Ishikawa (cell line): ENCODE measurements around the gene GPR148.

ENCODE experiments used
- CEBPB ChIP-seq: IDR thresholded peaks from 2 replicates; pipeline ENCODE4 v1.6.1; 2012
- CREB1 ChIP-seq: IDR thresholded peaks from 2 replicates; pipeline ENCODE4 v1.6.1; 2012; ENCODE audit warnings: low read depth
- EGR1 ChIP-seq: IDR thresholded peaks from 2 replicates; pipeline ENCODE4 v1.6.1; 2012
- EP300 ChIP-seq: IDR thresholded peaks from 2 replicates; pipeline ENCODE4 v1.6.1; 2012; ENCODE audit warnings: borderline replicate concordance
- FOXM1 ChIP-seq: IDR thresholded peaks from 2 replicates; pipeline ENCODE4 v1.6.1; 2012; ENCODE audit warnings: low read depth, borderline replicate concordance
- MAX ChIP-seq: IDR thresholded peaks from 2 replicates; pipeline ENCODE4 v1.6.1; 2012
- NFIC ChIP-seq: IDR thresholded peaks from 2 replicates; pipeline ENCODE4 v1.6.1; 2012
- RAD21 ChIP-seq: IDR thresholded peaks from 2 replicates; pipeline ENCODE4 v1.6.1; 2012; ENCODE audit warnings: low read depth
- REST ChIP-seq: IDR thresholded peaks from 2 replicates; pipeline ENCODE4 v1.6.1; 2012; ENCODE audit warnings: low read depth, mild to moderate bottlenecking
- TAF1 ChIP-seq: IDR thresholded peaks from 2 replicates; pipeline ENCODE4 v1.6.1; 2012; ENCODE audit warnings: low read depth, mild to moderate bottlenecking
- TCF12 ChIP-seq: IDR thresholded peaks from 2 replicates; pipeline ENCODE4 v1.6.1; 2012; ENCODE audit warnings: low read depth
- TEAD4 ChIP-seq: IDR thresholded peaks from 2 replicates; pipeline ENCODE4 v1.6.1; 2012
- USF1 ChIP-seq: IDR thresholded peaks from 2 replicates; pipeline ENCODE4 v1.6.1; 2012
- YY1 ChIP-seq: IDR thresholded peaks from 2 replicates; pipeline ENCODE4 v1.6.1; 2012; ENCODE audit warnings: low read depth
- ZBTB7A ChIP-seq: IDR thresholded peaks from 2 replicates; pipeline ENCODE4 v1.6.1; 2012; ENCODE audit warnings: low read depth

The GPR148 gene

GRCh38 chr2:130736487-130736886, 7.6 kb downstream of the GPR148 start:
- TF ChIP-seq NFIC (no peak), TAF1 (no peak), FOXM1 (no peak), EP300 (no peak)

GRCh38 chr2:130737592-130737991, 8.7 kb downstream of the GPR148 start:
- TF ChIP-seq RAD21 (no peak), TCF12 (no peak), TAF1 (no peak), MAX (no peak), FOXM1 (no peak)

GRCh38 chr2:130740671-130741070, 11.8 kb downstream of the GPR148 start:
- TF ChIP-seq CREB1: no peak

- TF ChIP-seq CEBPB: no peak
- TF ChIP-seq FOXM1: no peak
- no peak for TF ChIP-seq REST
- TF ChIP-seq TCF12: no peak
Measured at GRCh38 chr2:130743278-130743677, 14.4 kb downstream of the GPR148 start.

GRCh38 chr2:130744287-130745117, 15.6 kb downstream of the GPR148 start:
- TF ChIP-seq ZBTB7A: no peak
- TF ChIP-seq RAD21: no peak
- TF ChIP-seq CREB1: no peak
- no peak for TF ChIP-seq TAF1
- no peak for TF ChIP-seq YY1

- TF ChIP-seq TCF12 (no peak), YY1 (no peak), TAF1 (no peak), NFIC (no peak), FOXM1 (no peak), TEAD4 (no peak), RAD21 (no peak), ZBTB7A (no peak), USF1 (no peak), EP300 (no peak), EGR1 (no peak), CREB1 (no peak), MAX (no peak), CEBPB (no peak), REST (no peak)
Measured at GRCh38 chr2:130749078-130749477, 20.2 kb downstream of the GPR148 start.

GRCh38 chr2:130749641-130750040, 20.8 kb downstream of the GPR148 start:
- TF ChIP-seq EGR1 (no peak), TAF1 (no peak), TCF12 (no peak), CEBPB (no peak), ZBTB7A (no peak), YY1 (no peak), EP300 (no peak), NFIC (no peak), USF1 (no peak), FOXM1 (no peak)
